Measurements from ENCODE around the gene CPSF6.

- TF ChIP-seq GATA3 (IDR thresholded peaks at IDR 0.05; ENCODE audit: low read depth, low read length), result no peak
- no peak for TF ChIP-seq GATA2 (IDR thresholded peaks at IDR 0.05; ENCODE audit: low read depth, low read length)
These were observed 26.8 kb downstream of the CPSF6 start for GRCh38 chr12:69266036-69266635.

Data from SH-SY5Y (cell line).